Body of pancreas (tissue), 4 donors: Measurements from ENCODE around the gene DGKD. TPM values are rescaled to one million over a fixed set of nuclear protein-coding genes. Genes with fewer than 3 reads are reported as not detected.

ENCODE experiments used
- ATAC-seq: fragments of 150-250 bp; one replicate; pipeline ENCODE4 v1.9.1; 2016
- DNase-seq, 4 donors: peaks; one replicate each; pipeline ENCODE4 v3.0.0-alpha.2; 2019
- H3K27ac ChIP-seq, 4 donors: fragments of 200-600 bp; sonication (generic); 1 replicate in 3 of 4; 2 replicates in 1 of 4; pipeline versions ENCODE4 v1.5.1 to v1.6.1; 2016 to 2019; ENCODE audit warnings: mild to moderate bottlenecking in 1 of 4, mixed read lengths in 1 of 4, moderate library complexity in 1 of 4
- H3K27me3 ChIP-seq, 2 donors: fragments of 200-600 bp; sonication (generic); one replicate each; pipeline ENCODE4 v1.6.0; 2016; ENCODE audit warnings: mild to moderate bottlenecking in 1 of 2
- H3K36me3 ChIP-seq, 2 donors: fragments of 200-600 bp; sonication (generic); replicated peaks in 1 of 2; 2 replicates each; pipeline ENCODE4 v1.5.1; 2016; ENCODE audit warnings: low read depth in 2 of 2; ENCODE audit not compliant: insufficient read depth in 1 of 2
- H3K4me1 ChIP-seq: fragments of 200-600 bp; sonication (generic); one replicate; pipeline ENCODE4 v1.6.0; 2016
- H3K4me3 ChIP-seq, 2 donors: fragments of 200-600 bp; sonication (generic); 1 replicate in 1 of 2; 2 replicates in 1 of 2; pipeline ENCODE4 v1.5.1; 2016 to 2019
- H3K9me3 ChIP-seq, 3 donors: fragments of 200-600 bp; sonication (generic); 1 replicate in 2 of 3; 2 replicates in 1 of 3; pipeline ENCODE4 v1.5.1; 2016
- CTCF ChIP-seq, 7 experiments: fragments of 450-650 bp in 4 of 7; fragments of 200-600 bp in 3 of 7; sonication (generic) in 3 of 7; IDR thresholded peaks; one replicate each; pipeline ENCODE4 v1.5.1; 2016 to 2019; ENCODE audit warnings: antibody characterized with exemption in 7 of 7
- POLR2A ChIP-seq, 3 donors: fragments of 450-650 bp; IDR thresholded peaks; one replicate each; pipeline ENCODE4 v1.6.1; 2016; ENCODE audit warnings: antibody characterized with exemption in 3 of 3, mild to moderate bottlenecking in 2 of 3
- WGBS, 2 donors: methylation state at CpG; one replicate each; pipeline ENCODE4 v1.1.5; 2017; 5-methylcytosine and 5-hydroxymethylcytosine counted together
- intact Hi-C: fragments of 100-400 bp; cut with DNase I; formaldehyde crosslinking; loops from one replicate; pipeline ENCODE4 v1.15.1; 2023
- total RNA-seq, 2 donors: library from RNA; depleted of rRNA; stranded (reverse); fragments of >200 nt; gene quantifications; one replicate each; pipeline ENCODE4 v1.1.0, GENCODE V29; 2016

Gene DGKD
- total RNA-seq, 2 donors from 2014 or later, result 9.1 to 30.3 TPM

GRCh38 chr2:233404222-233404621, 49.9 kb downstream of the DGKD start:
- no peak for ATAC-seq
- DNase-seq, result peak in 3 of 4 donors; percentile 32 to 56 (median 35)
- Histone ChIP-seq H3K9me3 (no peaks in the 10 kb centered on the region), H3K36me3 (no peaks in the 10 kb centered on the region), H3K4me1 (peaks cover 10% of the 10 kb centered on the region), H3K4me3 (no peak overlapping the region), H3K27ac (no peak overlapping the region), H3K27me3 (no peaks in the 10 kb centered on the region)
- intact Hi-C loops, result no loop called here
- TF ChIP-seq POLR2A (IDR thresholded peaks at IDR 0.05) (no peak), CTCF (IDR thresholded peaks at IDR 0.05) (peak; percentile 21 to 59 (median 46))

GRCh38 chr2:233406865-233407264, 52.6 kb downstream of the DGKD start:
- Histone ChIP-seq H3K9me3 (no peaks in the 10 kb centered on the region), H3K36me3 (no peaks in the 10 kb centered on the region), H3K27ac (no peak overlapping the region), H3K4me1 (peaks cover 25% of the 10 kb centered on the region), H3K4me3 (no peak overlapping the region), H3K27me3 (no peaks in the 10 kb centered on the region)
- intact Hi-C loops, result no loop called here
- 80 to 91% methylated on average over 2 of the region's 2 CpGs for whole genome bisulfite sequencing, 2 donors
- no peak for DNase-seq
- no peak for ATAC-seq
- no peak for TF ChIP-seq CTCF (IDR thresholded peaks at IDR 0.05)
- no peak for TF ChIP-seq POLR2A (IDR thresholded peaks at IDR 0.05)

GRCh38 chr2:233407771-233408181, 53.5 kb downstream of the DGKD start:
- TF ChIP-seq CTCF (IDR thresholded peaks at IDR 0.05) (no peak), POLR2A (IDR thresholded peaks at IDR 0.05) (no peak)
- H3K4me3 ChIP-seq, result no peak overlapping the region
- no peaks in the 10 kb centered on the region for H3K27me3 ChIP-seq
- ATAC-seq, result no peak
- H3K9me3 ChIP-seq, result no peaks in the 10 kb centered on the region
- peaks cover 25% of the 10 kb centered on the region for H3K4me1 ChIP-seq
- no peak for DNase-seq
- intact Hi-C loops, result no loop called here
- 84 to 88% methylated on average over 8 of the region's 8 CpGs for WGBS, 2 donors
- H3K27ac ChIP-seq, result no peak overlapping the region
- no peaks in the 10 kb centered on the region for H3K36me3 ChIP-seq

GRCh38 chr2:233408366-233409285, 54.3 kb downstream of the DGKD start:
- ATAC-seq (no peak), DNase-seq (peak in 3 of 4 donors; percentile 22 to 40 (median 31))
- Histone ChIP-seq H3K27ac (peak overlapping the region; percentile 1 to 60 (median 30)), H3K27me3 (no peaks in the 10 kb centered on the region), H3K36me3 (no peaks in the 10 kb centered on the region), H3K4me1 (peaks cover 27% of the 10 kb centered on the region), H3K9me3 (no peaks in the 10 kb centered on the region), H3K4me3 (no peak overlapping the region)
- TF ChIP-seq POLR2A (IDR thresholded peaks at IDR 0.05) (no peak), CTCF (IDR thresholded peaks at IDR 0.05) (no peak)
- 40 to 47% methylated on average over 7 to 9 of the region's 9 CpGs for WGBS, 2 donors
- intact Hi-C loops, result no loop called here
